ENCODE results near the gene CDKAL1.

The CDKAL1 gene

DNA sequence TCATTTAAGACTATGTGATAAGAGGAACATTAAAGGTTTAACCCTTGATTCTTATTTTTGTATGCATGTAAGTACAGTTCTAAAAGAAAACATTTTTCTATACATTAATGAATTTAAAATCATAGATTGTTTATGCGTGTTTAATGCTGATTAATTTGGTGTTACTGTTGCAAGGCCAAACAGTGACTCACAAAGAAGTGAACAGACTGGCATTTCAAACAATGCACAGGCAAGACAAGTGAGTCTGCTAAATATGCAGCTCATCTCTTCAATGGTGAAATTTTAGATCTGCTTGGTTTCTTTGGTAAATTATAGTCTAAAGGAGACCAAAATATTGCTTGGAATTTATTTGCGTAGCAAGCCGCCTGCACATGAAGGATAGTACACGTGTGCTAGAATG is 641.9 kb downstream of the CDKAL1 start:
- Histone ChIP-seq H3K27me3 (replicated peaks in 2 of 5; ENCODE audit: control insufficient read depth in 4 of 5, insufficient read depth in 5 of 5, low read length in 4 of 5) (no peaks in the 10 kb centered on the region), H3K4me1 (ENCODE audit: control extremely low read depth in 1 of 4, control insufficient read depth in 4 of 4, insufficient read depth in 4 of 4, low read length in 3 of 4) (no peaks in the 10 kb centered on the region), H3K4me3 (ENCODE audit: control insufficient read depth in 1 of 7, extremely low read depth in 1 of 7, insufficient read depth in 4 of 7, low read depth in 2 of 7, low read length in 6 of 7) (no peak overlapping the region), H3K27ac (ENCODE audit: insufficient read depth in 1 of 2, low read depth in 1 of 2, low read length in 2 of 2, poor library complexity in 1 of 2, severe bottlenecking in 2 of 2) (no peak overlapping the region), H3K9me3 (ENCODE audit: control extremely low read depth in 1 of 5, control insufficient read depth in 4 of 5, insufficient read depth in 2 of 5, low read depth in 1 of 5, low read length in 4 of 5) (peaks cover 2 to 20% (median 5%) of the 10 kb centered on the region in 5 experiments), H3K36me3 (ENCODE audit: control insufficient read depth in 4 of 4, insufficient read depth in 4 of 4, low read length in 3 of 4) (peaks cover 0 to 7% (median 2%) of the 10 kb centered on the region in 4 experiments)
- ChIA-PET CTCF (no interaction called here), POLR2A (no interaction called here)
- no CpG with 5 or more reads among the region's 4 CpGs for WGBS (ENCODE audit: insufficient coverage)
- no peak for DNase-seq

DNA sequence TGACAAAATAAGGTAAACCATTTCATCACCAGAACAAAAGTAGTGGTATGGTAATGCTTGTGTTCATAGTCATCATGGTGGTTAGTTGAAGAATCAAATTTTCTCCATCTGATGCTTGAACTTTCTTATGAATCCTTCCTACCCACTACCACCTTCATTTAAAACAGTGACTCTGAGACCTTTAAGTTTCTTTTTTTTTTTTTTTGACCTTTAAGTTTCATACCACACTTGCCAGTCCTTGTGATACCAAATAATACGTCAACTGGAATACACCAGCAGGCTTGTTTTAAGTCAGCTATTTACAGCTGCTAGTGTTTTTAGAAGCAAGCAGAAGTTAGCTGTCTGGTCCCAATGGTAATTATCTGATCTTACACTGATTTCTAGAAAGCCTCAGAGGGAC is 645.9 kb downstream of the CDKAL1 start:
- no peak for DNase-seq
- ChIA-PET POLR2A (interaction anchor here (0.7 kb wide), 1 partner anchor 60 kb away, joined by 4 read pairs; no protein-coding TSS in a partner anchor), CTCF (interaction anchor here (1.7 kb wide), 1 partner anchor 13 kb away, joined by 4 read pairs; no protein-coding TSS in a partner anchor)
- Histone ChIP-seq H3K4me1 (ENCODE audit: control extremely low read depth in 1 of 4, control insufficient read depth in 4 of 4, insufficient read depth in 4 of 4, low read length in 3 of 4) (no peaks in the 10 kb centered on the region), H3K27ac (ENCODE audit: insufficient read depth in 1 of 2, low read depth in 1 of 2, low read length in 2 of 2, poor library complexity in 1 of 2, severe bottlenecking in 2 of 2) (no peak overlapping the region), H3K4me3 (ENCODE audit: control insufficient read depth in 1 of 7, extremely low read depth in 1 of 7, insufficient read depth in 4 of 7, low read depth in 2 of 7, low read length in 6 of 7) (no peak overlapping the region), H3K36me3 (ENCODE audit: control insufficient read depth in 4 of 4, insufficient read depth in 4 of 4, low read length in 3 of 4) (peaks cover 0 to 10% (median 2%) of the 10 kb centered on the region in 4 experiments), H3K27me3 (replicated peaks in 2 of 5; ENCODE audit: control insufficient read depth in 4 of 5, insufficient read depth in 5 of 5, low read length in 4 of 5) (no peaks in the 10 kb centered on the region), H3K9me3 (ENCODE audit: control extremely low read depth in 1 of 5, control insufficient read depth in 4 of 5, insufficient read depth in 2 of 5, low read depth in 1 of 5, low read length in 4 of 5) (peaks cover 0 to 14% (median 3%) of the 10 kb centered on the region in 5 experiments)
- no CpG with 5 or more reads among the region's 1 CpG for WGBS (ENCODE audit: insufficient coverage)

DNA sequence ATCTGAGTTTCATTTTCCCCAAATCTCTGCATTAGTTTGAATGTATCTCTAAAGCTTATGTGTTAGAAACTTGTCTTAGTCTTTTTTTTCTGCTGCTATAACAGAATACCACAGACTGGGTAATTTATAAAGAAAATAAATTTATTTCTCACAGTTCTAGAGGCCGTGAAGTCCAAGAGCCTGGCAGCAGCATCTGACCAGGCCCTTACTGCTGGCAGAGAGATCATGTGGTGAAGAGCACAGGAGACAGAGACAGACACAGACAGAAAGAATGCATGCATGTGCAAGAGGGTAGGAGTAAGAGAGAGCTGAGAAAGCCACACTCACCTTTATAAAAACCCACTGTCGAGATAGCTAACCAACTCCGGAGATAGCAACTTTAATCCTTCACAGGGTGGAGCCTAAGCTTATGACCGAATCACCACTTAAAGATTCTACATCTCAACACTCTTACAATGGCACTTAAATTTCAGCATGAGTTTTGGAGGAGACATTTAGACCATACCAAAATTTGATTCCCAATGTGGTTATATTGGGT is 646.6 kb downstream of the CDKAL1 start:
- CTCF ChIA-PET = no interaction called here

DNA sequence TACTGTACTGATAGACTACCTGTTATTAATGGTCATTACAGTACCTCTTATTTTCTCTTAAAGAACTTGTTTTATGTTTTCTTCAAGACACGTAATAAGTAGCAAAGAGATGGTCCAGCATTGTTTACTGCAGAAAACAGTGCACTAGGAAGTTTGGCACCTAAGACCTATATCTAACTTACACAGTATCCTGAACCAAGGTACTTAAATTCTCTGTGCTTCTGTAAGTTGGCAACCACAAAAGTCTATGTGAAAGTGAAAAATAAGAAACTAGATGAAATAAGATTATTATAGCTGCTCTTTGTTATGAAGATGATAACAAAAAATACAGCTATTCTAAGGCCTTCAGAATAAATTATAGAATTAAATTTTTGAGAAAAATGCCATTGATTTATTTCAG is 647.6 kb downstream of the CDKAL1 start:
- no CpG with 5 or more reads among the region's 1 CpG for WGBS (ENCODE audit: insufficient coverage)
- Histone ChIP-seq H3K27me3 (replicated peaks in 2 of 5; ENCODE audit: control insufficient read depth in 4 of 5, insufficient read depth in 5 of 5, low read length in 4 of 5) (no peaks in the 10 kb centered on the region), H3K9me3 (ENCODE audit: control extremely low read depth in 1 of 5, control insufficient read depth in 4 of 5, insufficient read depth in 2 of 5, low read depth in 1 of 5, low read length in 4 of 5) (peaks cover 0 to 14% (median 3%) of the 10 kb centered on the region in 5 experiments), H3K4me3 (ENCODE audit: control insufficient read depth in 1 of 7, extremely low read depth in 1 of 7, insufficient read depth in 4 of 7, low read depth in 2 of 7, low read length in 6 of 7) (no peak overlapping the region), H3K27ac (ENCODE audit: insufficient read depth in 1 of 2, low read depth in 1 of 2, low read length in 2 of 2, poor library complexity in 1 of 2, severe bottlenecking in 2 of 2) (no peak overlapping the region), H3K36me3 (ENCODE audit: control insufficient read depth in 4 of 4, insufficient read depth in 4 of 4, low read length in 3 of 4) (peaks cover 0 to 10% (median 2%) of the 10 kb centered on the region in 4 experiments), H3K4me1 (ENCODE audit: control extremely low read depth in 1 of 4, control insufficient read depth in 4 of 4, insufficient read depth in 4 of 4, low read length in 3 of 4) (peaks cover 0 to 5% (median 0%) of the 10 kb centered on the region in 4 experiments)
- POLR2A ChIA-PET = no interaction called here
- CTCF ChIA-PET = no interaction called here
- no peak for DNase-seq

More for the DNA sequence above, 646.6 kb downstream of the CDKAL1 start:
- peaks cover 0 to 10% (median 2%) of the 10 kb centered on the region in 4 experiments for H3K36me3 ChIP-seq (ENCODE audit: control insufficient read depth in 4 of 4, insufficient read depth in 4 of 4, low read length in 3 of 4)
- POLR2A ChIA-PET = no interaction called here
- no peak overlapping the region for H3K4me3 ChIP-seq (ENCODE audit: control insufficient read depth in 1 of 7, extremely low read depth in 1 of 7, insufficient read depth in 4 of 7, low read depth in 2 of 7, low read length in 6 of 7)
- H3K4me1 ChIP-seq (ENCODE audit: control extremely low read depth in 1 of 4, control insufficient read depth in 4 of 4, insufficient read depth in 4 of 4, low read length in 3 of 4) = peaks cover 0 to 2% (median 0%) of the 10 kb centered on the region in 4 experiments
- peaks cover 0 to 14% (median 3%) of the 10 kb centered on the region in 5 experiments for H3K9me3 ChIP-seq (ENCODE audit: control extremely low read depth in 1 of 5, control insufficient read depth in 4 of 5, insufficient read depth in 2 of 5, low read depth in 1 of 5, low read length in 4 of 5)
- WGBS (ENCODE audit: insufficient coverage) = 100% methylated on average over 1 of the region's 4 CpGs
- no peak for DNase-seq
- H3K27ac ChIP-seq (ENCODE audit: insufficient read depth in 1 of 2, low read depth in 1 of 2, low read length in 2 of 2, poor library complexity in 1 of 2, severe bottlenecking in 2 of 2) = no peak overlapping the region
- H3K27me3 ChIP-seq (replicated peaks in 2 of 5; ENCODE audit: control insufficient read depth in 4 of 5, insufficient read depth in 5 of 5, low read length in 4 of 5) = no peaks in the 10 kb centered on the region

DNA sequence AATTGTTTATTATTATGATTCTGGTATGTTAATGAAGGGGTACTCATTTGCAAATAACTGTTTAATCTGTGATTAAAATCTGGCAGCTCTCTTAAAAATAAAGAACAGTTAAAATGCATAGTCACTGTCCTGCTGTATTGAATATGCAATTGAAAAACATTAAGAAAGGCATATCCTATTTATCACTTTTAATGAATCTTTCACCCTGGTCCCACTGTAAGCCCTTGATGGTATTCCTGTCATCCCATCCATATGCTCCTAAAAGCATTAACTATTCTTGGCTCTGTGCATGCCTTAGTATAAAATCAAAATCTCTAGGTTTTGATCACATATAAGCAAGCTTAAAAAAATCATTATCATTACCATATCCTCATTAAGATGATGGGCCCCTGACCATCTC is 648.3 kb downstream of the CDKAL1 start:
- H3K27ac ChIP-seq (ENCODE audit: insufficient read depth in 1 of 2, low read depth in 1 of 2, low read length in 2 of 2, poor library complexity in 1 of 2, severe bottlenecking in 2 of 2) = no peak overlapping the region
- H3K4me1 ChIP-seq (ENCODE audit: control extremely low read depth in 1 of 4, control insufficient read depth in 4 of 4, insufficient read depth in 4 of 4, low read length in 3 of 4) = peaks cover 0 to 10% (median 0%) of the 10 kb centered on the region in 4 experiments
- ChIA-PET CTCF (no interaction called here), POLR2A (interaction anchor here (0.6 to 0.8 kb wide), 2 partner anchors 10 to 14 kb away, joined by 4 to 5 read pairs; no protein-coding TSS in a partner anchor)
- H3K9me3 ChIP-seq (ENCODE audit: control extremely low read depth in 1 of 5, control insufficient read depth in 4 of 5, insufficient read depth in 2 of 5, low read depth in 1 of 5, low read length in 4 of 5) = peaks cover 0 to 14% (median 3%) of the 10 kb centered on the region in 5 experiments
- H3K27me3 ChIP-seq (replicated peaks in 2 of 5; ENCODE audit: control insufficient read depth in 4 of 5, insufficient read depth in 5 of 5, low read length in 4 of 5) = no peaks in the 10 kb centered on the region
- no peak for DNase-seq
- peaks cover 0 to 10% (median 2%) of the 10 kb centered on the region in 4 experiments for H3K36me3 ChIP-seq (ENCODE audit: control insufficient read depth in 4 of 4, insufficient read depth in 4 of 4, low read length in 3 of 4)
- H3K4me3 ChIP-seq (ENCODE audit: control insufficient read depth in 1 of 7, extremely low read depth in 1 of 7, insufficient read depth in 4 of 7, low read depth in 2 of 7, low read length in 6 of 7) = no peak overlapping the region

DNA sequence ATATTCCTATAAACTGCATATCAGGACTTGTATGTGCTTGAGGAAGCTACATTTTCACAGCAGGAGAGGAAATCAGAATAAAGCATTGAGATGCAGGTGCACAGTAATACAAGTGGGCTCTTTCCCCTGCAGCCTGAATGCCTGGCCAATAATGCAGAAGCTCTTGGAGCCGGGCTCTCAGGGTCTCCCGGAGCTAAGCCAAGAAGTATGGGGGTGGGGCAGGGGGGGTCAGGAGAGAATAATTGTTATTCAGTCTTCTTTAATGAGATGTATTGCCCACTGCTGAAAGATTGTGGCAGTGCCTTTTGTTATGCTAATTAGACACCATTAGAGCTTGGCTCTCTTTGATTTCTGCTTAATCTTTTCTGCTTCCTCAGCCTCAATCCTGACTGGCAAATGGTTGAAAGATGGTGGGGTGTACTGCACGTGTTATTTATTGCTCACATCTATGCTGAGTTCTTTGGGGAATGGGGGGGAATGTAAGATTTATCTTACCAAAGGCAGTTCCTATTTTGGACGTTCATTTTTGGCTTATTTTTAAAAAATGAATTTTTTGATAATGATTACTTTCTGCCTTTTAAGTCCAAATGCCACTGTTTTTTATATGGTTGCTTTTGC is 651.7 kb downstream of the CDKAL1 start:
- DNase-seq = no peak
- no peak overlapping the region for H3K27ac ChIP-seq (ENCODE audit: insufficient read depth in 1 of 2, low read depth in 1 of 2, low read length in 2 of 2, poor library complexity in 1 of 2, severe bottlenecking in 2 of 2)
- peaks cover 0 to 5% (median under 1%) of the 10 kb centered on the region in 4 experiments for H3K36me3 ChIP-seq (ENCODE audit: control insufficient read depth in 4 of 4, insufficient read depth in 4 of 4, low read length in 3 of 4)
- no peaks in the 10 kb centered on the region for H3K27me3 ChIP-seq (replicated peaks in 2 of 5; ENCODE audit: control insufficient read depth in 4 of 5, insufficient read depth in 5 of 5, low read length in 4 of 5)
- H3K4me1 ChIP-seq (ENCODE audit: control extremely low read depth in 1 of 4, control insufficient read depth in 4 of 4, insufficient read depth in 4 of 4, low read length in 3 of 4) = peaks cover 0 to 25% (median 4%) of the 10 kb centered on the region in 4 experiments
- H3K4me3 ChIP-seq (ENCODE audit: control insufficient read depth in 1 of 7, extremely low read depth in 1 of 7, insufficient read depth in 4 of 7, low read depth in 2 of 7, low read length in 6 of 7) = no peak overlapping the region
- CTCF ChIA-PET = no interaction called here
- H3K9me3 ChIP-seq (ENCODE audit: control extremely low read depth in 1 of 5, control insufficient read depth in 4 of 5, insufficient read depth in 2 of 5, low read depth in 1 of 5, low read length in 4 of 5) = peaks cover 0 to 4% (median 0%) of the 10 kb centered on the region in 5 experiments
- POLR2A ChIA-PET = interaction anchor here (0.6 kb wide), 1 partner anchor 97 kb away, joined by 3 read pairs; no protein-coding TSS in a partner anchor
- no CpG with 5 or more reads among the region's 4 CpGs for WGBS (ENCODE audit: insufficient coverage)

DNA sequence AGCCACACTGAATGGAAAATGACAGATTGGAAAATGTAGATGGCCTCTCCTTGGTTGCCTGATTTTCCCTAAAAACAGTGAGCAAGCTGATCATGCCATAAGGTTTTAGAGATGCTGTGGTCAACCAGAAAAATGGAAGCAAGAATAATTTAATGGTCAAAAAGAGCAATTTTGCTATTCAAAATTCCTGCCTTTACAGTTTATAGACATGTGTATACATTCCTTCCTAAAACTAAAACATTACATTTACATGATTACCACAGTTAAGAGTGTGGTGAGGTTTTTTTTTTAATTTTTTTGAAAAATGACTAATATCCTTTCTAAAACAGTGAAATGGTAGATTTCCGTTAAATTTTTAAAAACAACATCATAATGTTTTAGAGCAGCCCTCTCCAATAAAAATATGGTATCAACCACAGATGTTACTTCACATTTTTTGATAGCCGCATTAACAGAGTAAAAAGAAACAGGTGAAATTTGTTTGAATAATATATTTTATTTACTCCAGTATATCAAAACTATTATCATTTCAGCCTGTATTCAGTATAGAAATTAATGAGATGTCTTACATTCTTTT is 652.3 kb downstream of the CDKAL1 start:
- WGBS (ENCODE audit: insufficient coverage) = no CpG with 5 or more reads among the region's 2 CpGs
- peak in 2 of 3 donors; percentile 28 to 40 for DNase-seq
- no peak overlapping the region for H3K27ac ChIP-seq (ENCODE audit: insufficient read depth in 1 of 2, low read depth in 1 of 2, low read length in 2 of 2, poor library complexity in 1 of 2, severe bottlenecking in 2 of 2)
- H3K4me3 ChIP-seq (ENCODE audit: control insufficient read depth in 1 of 7, extremely low read depth in 1 of 7, insufficient read depth in 4 of 7, low read depth in 2 of 7, low read length in 6 of 7) = no peak overlapping the region
- peaks cover 0 to 31% (median 4%) of the 10 kb centered on the region in 4 experiments for H3K4me1 ChIP-seq (ENCODE audit: control extremely low read depth in 1 of 4, control insufficient read depth in 4 of 4, insufficient read depth in 4 of 4, low read length in 3 of 4)
- POLR2A ChIA-PET = no interaction called here
- CTCF ChIA-PET = no interaction called here
- no peaks in the 10 kb centered on the region for H3K36me3 ChIP-seq (ENCODE audit: control insufficient read depth in 4 of 4, insufficient read depth in 4 of 4, low read length in 3 of 4)
- H3K27me3 ChIP-seq (replicated peaks in 2 of 5; ENCODE audit: control insufficient read depth in 4 of 5, insufficient read depth in 5 of 5, low read length in 4 of 5) = no peaks in the 10 kb centered on the region
- H3K9me3 ChIP-seq (ENCODE audit: control extremely low read depth in 1 of 5, control insufficient read depth in 4 of 5, insufficient read depth in 2 of 5, low read depth in 1 of 5, low read length in 4 of 5) = no peaks in the 10 kb centered on the region

All from common myeloid progenitor, CD34-positive (primary cell).